Medulla oblongata (tissue), 1 donor: ENCODE data around the gene SLC6A12.

Experiments
- DNase-seq: peaks from one replicate; pipeline ENCODE4 v3.0.0-alpha.2; 2015; ENCODE audit errors: extremely low spot score

The SLC6A12 gene

GRCh38 chr12:163406-163986, 50.5 kb downstream of the SLC6A12 start:
- no peak for DNase-seq

- no peak for DNase-seq
These were observed 51.3 kb downstream of the SLC6A12 start for GRCh38 chr12:162467-163307.

- no peak for DNase-seq
These were observed 52.1 kb downstream of the SLC6A12 start for GRCh38 chr12:161823-162222.

DNA sequence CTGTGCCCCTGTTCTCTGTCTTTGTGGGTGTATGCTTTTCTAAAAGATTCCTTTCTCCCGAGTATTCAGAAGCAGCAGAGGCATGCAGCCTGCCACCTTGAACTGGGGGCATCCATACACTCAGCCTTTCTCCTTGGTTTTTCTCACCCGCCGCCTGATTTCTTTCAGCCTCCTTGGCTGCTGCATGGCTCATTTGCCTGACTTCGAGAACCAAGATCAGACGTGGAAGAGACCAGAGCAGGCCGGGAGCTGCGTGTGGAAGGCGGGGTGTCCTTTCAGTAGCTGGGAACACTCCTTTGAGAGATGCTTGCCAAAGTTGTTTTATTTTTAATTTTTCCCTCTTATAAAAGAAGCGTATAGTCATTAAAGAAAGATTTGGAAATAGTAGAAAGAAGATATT, 53.1 kb downstream of the SLC6A12 start:
- no peak for DNase-seq

DNA sequence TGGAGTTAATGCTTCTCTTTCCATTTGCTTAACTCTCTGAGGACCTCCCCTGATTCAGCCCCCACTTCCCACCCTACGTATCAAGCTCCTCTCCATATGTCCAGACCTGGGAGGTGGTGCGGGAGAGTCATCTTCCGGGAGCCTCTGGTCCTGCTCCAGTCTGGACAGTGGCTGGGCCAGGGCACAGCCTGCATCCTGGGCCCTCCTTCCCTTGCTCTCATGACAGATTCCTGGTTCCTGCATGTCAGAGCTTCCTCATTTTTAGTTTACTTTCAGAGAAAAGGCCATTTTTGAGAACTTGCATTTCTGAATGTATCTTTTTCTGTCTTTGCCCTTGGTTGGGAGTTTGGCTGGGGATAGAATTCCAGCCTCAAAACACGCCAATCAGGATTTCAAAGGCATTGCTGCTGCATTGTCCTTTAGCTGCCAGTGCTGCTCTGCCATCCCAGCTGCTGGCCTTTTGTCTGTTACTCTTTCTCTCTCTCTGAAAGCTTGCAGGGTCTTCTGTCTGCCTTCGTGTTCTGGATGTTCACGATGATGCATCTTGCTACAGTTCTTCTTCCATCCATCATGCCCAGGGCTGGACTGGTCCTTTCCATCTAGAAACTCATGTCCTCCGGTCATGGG, 54.7 kb downstream of the SLC6A12 start:
- DNase-seq, result peak; percentile 20

DNA sequence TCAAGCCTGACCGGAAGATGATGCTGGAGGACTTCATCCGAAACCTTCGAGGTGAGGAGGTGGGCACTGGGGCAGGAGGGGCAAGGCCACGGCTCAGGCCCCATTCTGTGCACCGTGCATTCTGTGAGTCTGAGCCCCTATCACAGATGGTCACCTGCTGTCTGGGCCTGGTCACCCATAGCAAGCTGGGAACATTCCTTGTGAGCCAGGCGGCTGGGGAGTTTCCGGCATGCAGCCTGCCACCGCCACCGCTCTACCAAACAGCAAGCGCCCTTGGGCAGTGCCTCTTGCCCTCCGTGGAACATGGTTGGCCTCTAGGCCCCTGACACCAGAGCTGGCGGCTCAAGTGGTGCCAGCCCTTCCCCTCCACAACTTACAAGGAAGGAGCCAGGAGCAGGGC, 56.3 kb downstream of the SLC6A12 start:
- DNase-seq, result no peak

- no peak for DNase-seq
These were observed 57.0 kb downstream of the SLC6A12 start for GRCh38 chr12:156945-157344.

DNA sequence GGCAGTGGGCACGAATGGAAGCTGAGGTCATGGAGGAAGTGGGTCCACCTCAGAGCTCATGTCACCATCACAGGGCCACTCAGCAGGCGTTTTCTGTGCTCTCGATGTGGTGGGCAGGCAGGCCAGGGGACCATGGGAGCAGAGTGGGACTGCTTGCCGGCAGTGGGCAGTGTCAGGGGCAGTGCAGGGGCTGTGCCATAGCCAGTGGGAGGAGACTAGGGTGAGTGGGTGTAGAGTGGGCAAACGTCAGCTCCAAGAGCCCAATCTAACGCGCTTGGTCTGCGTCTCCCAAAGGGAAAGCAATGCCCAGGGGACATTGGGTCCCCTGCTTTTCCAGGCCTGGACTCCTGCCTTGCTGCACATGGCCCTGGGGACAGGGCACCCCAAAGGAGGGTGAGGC, 58.3 kb downstream of the SLC6A12 start:
- no peak for DNase-seq

DNA sequence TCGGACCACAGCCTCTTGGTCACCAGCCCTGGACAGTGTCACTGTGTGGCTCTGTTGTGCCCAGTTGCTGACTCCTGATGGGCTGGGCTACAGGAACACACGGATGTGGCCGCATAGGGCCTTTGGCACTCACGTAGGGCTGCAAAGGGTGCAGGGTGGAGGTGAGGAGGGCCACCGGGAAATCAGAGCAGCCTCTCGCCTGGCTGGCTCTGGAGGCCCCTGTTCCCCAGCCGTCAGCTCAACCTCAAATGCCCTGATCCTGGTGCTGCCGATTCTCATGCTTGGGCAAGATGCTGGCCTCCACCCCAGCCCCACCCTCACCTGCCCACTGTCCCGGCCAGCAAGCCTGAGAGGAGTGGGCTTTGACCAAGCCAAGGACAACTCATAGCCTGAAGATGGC, 59.0 kb downstream of the SLC6A12 start:
- DNase-seq, result no peak

DNA sequence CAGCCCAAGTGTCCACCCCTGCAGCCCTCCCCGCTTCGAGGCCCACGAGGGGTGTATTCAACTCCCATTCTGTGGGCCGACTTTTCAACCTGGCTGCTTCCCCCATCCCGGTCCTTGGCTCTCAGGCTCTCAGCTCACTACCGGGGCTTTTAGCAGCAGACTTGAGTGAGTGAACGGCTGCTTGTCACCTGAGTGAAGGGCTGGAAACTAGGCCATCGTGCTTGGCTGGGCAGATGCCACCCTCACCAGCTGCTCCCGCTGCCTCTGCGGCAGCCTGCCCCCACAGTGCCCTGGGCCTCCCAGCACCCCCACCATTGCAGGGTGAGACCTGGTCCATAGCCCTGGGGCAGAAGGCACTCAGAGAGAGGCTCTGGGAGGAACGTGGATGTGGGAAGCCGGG, 59.9 kb downstream of the SLC6A12 start:
- no peak for DNase-seq

- DNase-seq, result peak; percentile 43
These were observed 60.7 kb downstream of the SLC6A12 start for GRCh38 chr12:153080-153746.

DNA sequence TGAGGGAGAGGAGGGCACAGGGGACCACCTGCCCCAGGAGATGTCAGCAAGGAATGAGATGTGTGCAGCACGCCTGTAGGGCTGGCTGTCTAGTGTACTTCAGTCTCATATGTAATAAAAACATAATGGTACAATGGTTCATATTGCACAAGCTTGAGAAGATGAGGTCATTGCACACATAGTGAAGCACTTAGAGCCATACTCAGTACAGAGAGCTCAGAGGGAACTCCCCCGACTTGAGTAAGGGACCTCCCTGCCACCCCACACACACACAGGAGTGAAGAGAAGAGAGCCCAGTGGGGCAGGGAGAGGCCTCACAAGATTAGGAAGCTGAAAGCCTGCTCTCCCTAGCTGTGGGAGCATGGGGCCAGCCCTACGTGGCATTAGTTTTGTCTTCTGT, 61.5 kb downstream of the SLC6A12 start:
- DNase-seq, result no peak

DNA sequence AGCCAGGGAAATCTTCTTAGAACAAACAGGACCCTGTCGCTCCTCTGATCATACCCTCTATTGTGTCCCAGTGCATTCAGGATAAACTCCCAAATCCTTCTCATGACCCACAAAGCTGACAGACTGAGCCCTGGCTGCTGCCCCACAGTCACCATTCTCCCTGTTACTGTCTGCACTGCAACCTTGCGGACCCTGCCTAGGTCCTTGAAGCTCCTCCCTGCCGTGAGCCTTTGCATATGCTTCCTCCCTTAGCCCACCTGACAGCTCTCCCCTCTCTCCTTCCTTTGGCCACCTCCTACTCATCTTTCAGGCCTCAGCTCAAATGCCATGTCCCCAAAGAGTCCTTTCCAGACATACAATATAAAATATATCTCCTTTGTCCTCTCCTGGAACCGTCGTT, 62.4 kb downstream of the SLC6A12 start:
- DNase-seq, result no peak

DNA sequence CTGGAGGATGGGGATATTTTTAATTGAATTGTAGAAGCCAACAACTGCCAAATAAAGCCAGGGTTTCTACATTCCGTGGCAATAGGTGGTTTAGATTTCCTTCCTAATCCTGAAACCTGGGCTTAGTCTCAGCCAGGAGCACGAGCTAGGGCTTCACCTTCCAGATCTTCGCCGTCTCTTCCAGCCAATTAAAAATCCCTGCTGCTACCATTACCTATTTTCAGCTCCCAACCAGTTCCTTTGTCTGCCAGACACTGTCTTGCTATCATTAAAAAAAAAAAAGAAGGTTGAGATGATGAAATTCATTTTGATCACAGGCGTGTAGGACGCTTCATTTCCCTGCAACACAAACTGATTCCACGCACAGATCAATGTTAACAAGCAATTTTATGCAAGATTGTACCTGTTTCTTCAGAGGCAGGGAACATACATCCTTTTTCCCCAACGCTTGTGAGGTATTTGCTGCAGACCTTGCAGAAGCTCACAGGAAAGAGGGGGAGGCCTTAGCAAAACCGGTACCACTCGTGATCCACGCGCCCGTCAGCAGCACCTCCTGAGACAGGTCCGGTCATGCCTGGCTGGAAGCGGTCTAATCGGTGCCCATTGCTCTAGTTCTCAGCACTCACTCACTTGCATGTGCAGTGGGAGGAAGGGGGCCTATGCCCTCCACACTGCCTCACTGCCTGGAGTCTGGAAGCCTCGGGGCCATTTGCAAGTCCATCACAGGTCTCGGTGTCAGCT, 65.1 kb downstream of the SLC6A12 start:
- DNase-seq, result no peak

DNA sequence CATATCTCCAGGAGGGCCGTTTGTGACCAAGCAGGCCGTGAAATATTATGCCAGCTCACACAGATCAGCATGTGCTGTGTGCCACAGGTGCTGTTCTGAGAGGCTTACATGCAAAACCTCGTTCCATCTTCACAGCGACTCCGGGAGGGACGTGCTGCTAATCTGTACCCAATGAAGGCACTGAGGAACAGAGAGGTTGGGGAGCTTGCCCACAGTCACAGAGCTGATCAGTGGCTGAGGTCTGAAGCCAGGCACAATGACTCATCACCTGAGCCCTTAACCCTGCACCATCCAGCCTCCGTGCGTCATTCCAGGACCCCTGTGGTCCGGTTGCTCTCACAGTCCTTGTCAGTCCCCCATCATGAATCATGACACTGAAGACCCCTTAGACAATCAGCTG, 66.7 kb downstream of the SLC6A12 start:
- no peak for DNase-seq

DNA sequence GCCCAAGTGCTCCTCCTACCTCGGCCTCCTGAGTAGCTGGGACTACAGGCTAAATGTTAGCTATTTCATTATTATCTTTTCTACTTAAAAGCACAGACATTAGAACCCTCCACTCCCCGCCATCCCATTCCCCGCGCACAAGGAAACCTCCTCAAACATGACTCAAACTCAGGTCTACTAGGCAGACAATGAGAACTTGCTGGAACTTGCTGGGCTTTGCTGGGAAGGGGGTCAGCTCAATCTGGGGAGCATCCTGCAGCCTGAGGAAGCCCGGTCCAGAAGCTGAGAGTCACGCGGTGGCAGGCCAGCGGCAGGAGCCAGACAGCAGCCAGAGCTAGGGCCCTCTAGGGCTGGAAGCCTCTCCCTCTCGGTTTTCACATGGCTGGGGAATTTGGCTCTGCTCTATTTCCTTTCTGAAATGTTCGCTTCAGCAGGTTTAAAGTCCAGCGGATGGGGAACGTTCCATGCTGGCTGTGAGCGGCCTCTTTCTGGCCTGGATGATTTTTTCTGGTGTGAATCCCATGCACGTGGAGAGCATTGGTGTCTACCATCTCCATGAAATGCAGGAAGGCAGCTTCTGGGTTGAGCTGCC, 68.5 kb downstream of the SLC6A12 start:
- peak; percentile 12 for DNase-seq

GRCh38 chr12:144650-145284, 69.2 kb downstream of the SLC6A12 start:
- DNase-seq, result no peak

DNA sequence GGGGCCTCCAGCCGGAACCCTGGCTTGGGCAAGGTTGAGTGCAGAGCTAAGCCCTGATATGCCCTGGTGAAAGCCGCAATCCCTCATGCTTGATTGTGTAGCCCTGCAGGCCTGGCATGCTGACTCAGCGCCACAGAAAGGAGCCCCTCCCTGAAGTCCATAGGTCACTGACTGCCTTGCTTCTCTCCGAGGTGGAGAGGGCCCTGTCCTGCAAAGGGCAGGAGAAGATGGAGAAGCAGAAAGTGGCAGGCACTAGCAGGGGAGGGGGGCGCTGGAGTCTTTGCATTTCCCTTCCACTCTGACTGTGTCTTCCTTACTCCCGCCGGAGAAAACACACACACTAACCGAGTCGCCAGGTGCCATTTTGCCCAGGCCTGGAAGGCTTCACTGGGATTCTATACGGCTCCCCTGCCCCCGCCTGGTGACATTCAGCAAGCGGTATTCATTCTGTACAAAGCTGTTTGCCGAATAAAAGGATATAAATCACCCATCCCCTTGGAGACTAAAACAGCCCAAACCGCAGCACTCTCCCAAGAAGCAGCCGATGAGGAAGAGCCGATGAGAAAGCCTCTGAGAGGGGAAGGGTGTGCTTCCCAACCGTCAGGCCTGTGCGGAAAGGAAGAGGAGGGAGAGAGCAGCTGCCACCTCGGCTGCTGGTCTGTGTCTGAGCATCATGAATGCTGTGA, 69.8 kb downstream of the SLC6A12 start:
- no peak for DNase-seq

DNA sequence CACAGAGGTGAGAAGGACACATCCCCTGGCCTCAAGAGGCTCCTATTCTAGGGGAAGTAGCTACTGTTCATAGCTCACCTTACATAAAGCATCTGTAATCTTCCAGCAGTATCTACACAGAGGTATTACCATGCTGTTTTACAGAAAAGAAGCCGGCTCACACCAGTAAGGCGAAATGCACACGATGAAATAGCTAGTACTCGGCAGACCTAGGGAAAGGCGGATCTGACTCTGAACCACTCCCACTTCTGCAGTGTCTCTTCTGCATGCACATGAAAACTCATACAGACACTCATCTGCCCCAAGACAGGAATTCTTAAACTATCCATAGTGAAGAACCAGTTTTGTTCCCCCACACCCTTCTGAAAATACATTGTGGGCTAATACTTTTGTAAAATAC, 73.8 kb downstream of the SLC6A12 start:
- no peak for DNase-seq
